Fibroblast of villous mesenchyme (primary cell): ENCODE results near the gene NFKBIZ. TPM values are rescaled to one million over a fixed set of nuclear protein-coding genes. Genes with fewer than 3 reads are reported as not detected.
"Not testable (repeated sequence)": the region's sequence is repeated elsewhere in the genome, so short reads cannot be mapped to it uniquely, and the experiment has no call there.

Experiments used
- DNase-seq: peaks from one replicate; pipeline ENCODE4 v3.0.0-alpha.2; 2010; ENCODE audit warnings: low read depth
- H3K4me3 ChIP-seq: 2 replicates; pipeline ENCODE4 v1.5.1; 2011; ENCODE audit warnings: low read depth, mild to moderate bottlenecking, low read length
- total RNA-seq: library from RNA; depleted of rRNA; stranded (reverse); fragments of >200 nt; gene quantifications from 2 replicates; pipeline ENCODE4 v1.2.3, GENCODE V29; 2012
- TF ChIP-seq, protein P1 (sequence below): IDR thresholded peaks from 2 replicates; pipeline ENCODE4 v1.5.1; 2012; ENCODE audit warnings: low read depth, mild to moderate bottlenecking, low read length; ENCODE audit not compliant: insufficient read depth

NFKBIZ gene
- total RNA-seq, 1 donor, result 108 TPM

DNA sequence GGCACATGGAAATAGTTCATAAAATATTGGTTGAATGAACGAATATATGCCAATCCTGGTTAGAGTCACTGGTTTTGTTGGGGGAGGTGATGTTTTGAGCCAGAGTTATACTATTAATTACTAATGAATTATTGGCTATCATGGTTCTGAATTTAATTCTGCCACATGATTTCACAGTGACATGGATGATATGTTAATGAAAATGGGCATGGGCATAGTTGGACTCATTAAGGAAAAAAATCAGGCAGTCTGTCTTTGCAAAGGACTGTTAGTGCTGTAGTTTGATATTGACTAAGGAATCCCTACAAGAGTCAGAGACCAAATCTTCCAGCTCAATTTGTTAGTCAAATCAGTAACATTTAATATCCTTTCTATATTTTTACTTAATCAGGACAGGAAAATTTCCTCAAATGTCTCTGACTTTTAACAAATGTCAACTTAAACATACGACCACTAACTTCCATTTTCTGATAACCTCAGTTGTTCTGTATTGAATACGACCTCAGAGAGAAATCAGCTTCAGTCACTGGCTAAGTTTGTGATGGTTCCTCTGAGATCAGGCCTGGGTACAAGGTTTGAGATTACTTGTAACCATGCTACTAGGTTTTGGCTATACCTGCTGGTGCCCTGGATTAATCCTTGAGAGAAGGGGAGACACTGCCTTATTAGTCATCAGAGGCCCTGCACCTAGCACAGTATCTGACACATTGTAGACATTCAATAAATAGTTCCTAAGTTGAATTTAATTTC is 13.3 kb downstream of the NFKBIZ start:
- TF ChIP-seq, protein P1, sequence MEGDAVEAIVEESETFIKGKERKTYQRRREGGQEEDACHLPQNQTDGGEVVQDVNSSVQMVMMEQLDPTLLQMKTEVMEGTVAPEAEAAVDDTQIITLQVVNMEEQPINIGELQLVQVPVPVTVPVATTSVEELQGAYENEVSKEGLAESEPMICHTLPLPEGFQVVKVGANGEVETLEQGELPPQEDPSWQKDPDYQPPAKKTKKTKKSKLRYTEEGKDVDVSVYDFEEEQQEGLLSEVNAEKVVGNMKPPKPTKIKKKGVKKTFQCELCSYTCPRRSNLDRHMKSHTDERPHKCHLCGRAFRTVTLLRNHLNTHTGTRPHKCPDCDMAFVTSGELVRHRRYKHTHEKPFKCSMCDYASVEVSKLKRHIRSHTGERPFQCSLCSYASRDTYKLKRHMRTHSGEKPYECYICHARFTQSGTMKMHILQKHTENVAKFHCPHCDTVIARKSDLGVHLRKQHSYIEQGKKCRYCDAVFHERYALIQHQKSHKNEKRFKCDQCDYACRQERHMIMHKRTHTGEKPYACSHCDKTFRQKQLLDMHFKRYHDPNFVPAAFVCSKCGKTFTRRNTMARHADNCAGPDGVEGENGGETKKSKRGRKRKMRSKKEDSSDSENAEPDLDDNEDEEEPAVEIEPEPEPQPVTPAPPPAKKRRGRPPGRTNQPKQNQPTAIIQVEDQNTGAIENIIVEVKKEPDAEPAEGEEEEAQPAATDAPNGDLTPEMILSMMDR, result no peak
- DNase-seq, result no peak
- no peak overlapping the region for H3K4me3 ChIP-seq

DNA sequence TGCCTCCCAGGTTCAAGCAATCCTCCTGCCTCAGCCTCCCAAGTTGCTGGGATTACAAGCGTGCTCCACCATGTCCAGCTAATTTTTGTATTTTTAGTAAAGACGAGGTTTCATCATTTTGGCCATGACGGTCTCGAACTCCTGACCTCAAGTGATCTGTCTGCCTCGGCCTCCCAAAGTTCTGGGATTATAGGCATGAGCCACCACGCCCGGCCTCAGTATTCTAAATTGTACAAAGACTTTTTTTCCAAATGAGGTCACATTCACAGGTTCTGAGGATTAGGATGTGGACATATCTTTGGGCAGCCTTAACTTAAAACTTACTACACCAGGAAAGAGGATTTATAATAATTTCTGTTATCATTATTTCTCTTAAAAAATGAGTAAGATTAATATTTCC is 15.6 kb downstream of the NFKBIZ start:
- not testable (repeated sequence) for H3K4me3 ChIP-seq, DNase-seq

DNA sequence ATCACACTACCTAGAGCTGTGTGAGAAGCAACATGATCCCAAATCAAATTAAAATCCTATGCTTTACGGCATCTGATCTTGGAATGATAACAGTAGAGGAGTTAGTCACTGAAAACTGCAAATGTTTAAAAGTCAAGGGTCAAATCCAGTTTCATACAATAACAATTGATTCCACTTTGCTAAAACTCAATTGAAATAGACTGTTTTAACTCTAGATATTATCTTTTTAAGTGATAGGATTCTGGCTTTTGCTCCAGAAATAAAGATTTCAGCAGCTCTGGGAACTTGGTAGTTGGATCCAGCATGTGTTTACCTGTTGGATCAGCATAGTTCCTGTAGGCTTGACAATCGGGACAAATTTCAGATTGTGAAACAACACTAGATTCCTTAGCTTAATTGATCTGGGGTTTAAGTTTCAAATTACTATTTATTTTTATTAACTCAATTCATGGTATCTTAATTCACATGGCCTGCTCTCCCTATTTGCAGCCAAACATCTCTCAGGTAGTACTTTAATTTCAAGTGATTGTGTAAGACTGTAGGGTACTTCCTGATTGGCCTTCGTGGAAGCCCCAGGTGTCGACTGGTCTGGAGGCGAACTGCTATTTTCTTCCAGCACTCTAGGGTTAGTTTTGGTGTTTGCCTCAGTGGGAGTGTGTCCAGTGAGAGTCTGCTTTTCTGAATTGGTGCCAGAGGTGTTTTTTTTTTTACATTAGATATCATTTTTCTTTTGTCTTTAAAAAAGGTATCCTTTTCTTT is 16.6 kb downstream of the NFKBIZ start:
- no peak overlapping the region for H3K4me3 ChIP-seq
- DNase-seq, result peak; percentile 60
- TF ChIP-seq, protein P1, result no peak

- H3K4me3 ChIP-seq, result no peak overlapping the region
- TF ChIP-seq, protein P1, result no peak
- DNase-seq, result no peak
Observed at GRCh38 chr3:101867511-101867910, 18.2 kb downstream of the NFKBIZ start.

DNA sequence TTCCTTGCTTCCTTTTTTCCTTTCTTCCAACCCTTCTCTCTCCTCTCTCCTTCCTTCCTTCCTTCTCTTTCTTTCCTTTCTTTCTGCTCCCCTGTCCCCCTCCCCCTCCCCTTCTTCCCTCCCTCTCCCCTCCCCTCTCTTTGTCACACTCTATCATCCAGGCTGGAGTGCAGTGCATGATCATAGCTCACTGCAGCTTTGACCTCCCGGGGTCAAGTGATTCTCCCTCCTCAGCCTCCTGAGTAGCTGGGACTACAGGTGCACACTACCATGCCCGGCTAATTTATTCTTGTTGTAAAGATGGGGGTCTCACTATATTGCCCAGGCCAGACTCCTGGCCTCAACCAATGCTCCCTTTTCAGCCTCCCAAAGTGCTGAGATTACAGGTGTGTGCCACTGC is 18.7 kb downstream of the NFKBIZ start:
- TF ChIP-seq, protein P1, result no peak
- DNase-seq, result no peak
- H3K4me3 ChIP-seq, result no peak overlapping the region

GRCh38 chr3:101868534-101869464 is 19.5 kb downstream of the NFKBIZ start:
- TF ChIP-seq, protein P1, result no peak
- DNase-seq, result no peak
- H3K4me3 ChIP-seq, result no peak overlapping the region
